D721Med (cell line): ENCODE measurements around the gene CBL.

Source experiments
- DNase-seq: peaks from one replicate; pipeline ENCODE4 v3.0.0; 2011; ENCODE audit warnings: low spot score; ENCODE audit not compliant: insufficient read length
- FAIRE-seq: peaks from 2 replicates; lab custom pipeline; 2011; peaks lifted over from hg19 to GRCh38; lab: Jason Lieb, UNC
- CTCF ChIP-seq: IDR thresholded peaks from 2 replicates; pipeline ENCODE4 v1.5.1; 2012; ENCODE audit warnings: mild to moderate bottlenecking, control low read depth; ENCODE audit not compliant: insufficient read depth; ENCODE audit errors: missing control alignments

Gene CBL

GRCh38 chr11:119258180-119258579 is 52.0 kb downstream of the CBL start:
- DNase-seq = no peak
- no peak for FAIRE-seq
- TF ChIP-seq CTCF = no peak

GRCh38 chr11:119258983-119259382 is 52.8 kb downstream of the CBL start:
- FAIRE-seq = no peak

GRCh38 chr11:119262668-119263351 is 56.7 kb downstream of the CBL start:
- no peak for TF ChIP-seq CTCF
- no peak for DNase-seq
- FAIRE-seq = no peak

More at GRCh38 chr11:119258983-119259382, 52.8 kb downstream of the CBL start:
- TF ChIP-seq CTCF = no peak
- no peak for DNase-seq

- DNase-seq = no peak
- FAIRE-seq = no peak
- TF ChIP-seq CTCF = no peak
Observed at GRCh38 chr11:119263352-119263940, 57.3 kb downstream of the CBL start.

GRCh38 chr11:119266063-119266462 is 59.9 kb downstream of the CBL start:
- no peak for DNase-seq
- FAIRE-seq = no peak
- no peak for TF ChIP-seq CTCF

- TF ChIP-seq CTCF = no peak
- no peak for DNase-seq
- no peak for FAIRE-seq
Observed at GRCh38 chr11:119266517-119267255, 60.5 kb downstream of the CBL start.
